Astrocyte of the spinal cord (primary cell): ENCODE measurements around the gene BNC2.

Experiments used
- DNase-seq: peaks from one replicate; pipeline ENCODE4 v3.0.0; 2011; ENCODE audit warnings: low read depth, low spot score
- H3K4me3 ChIP-seq: 2 replicates; pipeline ENCODE4 v1.5.1; 2011; ENCODE audit warnings: low read depth, mild to moderate bottlenecking, low read length, moderate library complexity
- in situ Hi-C: cut with HindIII; loops from 2 replicates; pipeline ENCODE4 v1.10.0; 2017; ENCODE audit warnings: low sequenced_read_pairs
- TF ChIP-seq, protein P1 (sequence below): IDR thresholded peaks from 2 replicates; pipeline ENCODE4 v1.5.1; 2012; ENCODE audit warnings: low read depth, mild to moderate bottlenecking, low read length, inconsistent platforms

The BNC2 gene

DNA sequence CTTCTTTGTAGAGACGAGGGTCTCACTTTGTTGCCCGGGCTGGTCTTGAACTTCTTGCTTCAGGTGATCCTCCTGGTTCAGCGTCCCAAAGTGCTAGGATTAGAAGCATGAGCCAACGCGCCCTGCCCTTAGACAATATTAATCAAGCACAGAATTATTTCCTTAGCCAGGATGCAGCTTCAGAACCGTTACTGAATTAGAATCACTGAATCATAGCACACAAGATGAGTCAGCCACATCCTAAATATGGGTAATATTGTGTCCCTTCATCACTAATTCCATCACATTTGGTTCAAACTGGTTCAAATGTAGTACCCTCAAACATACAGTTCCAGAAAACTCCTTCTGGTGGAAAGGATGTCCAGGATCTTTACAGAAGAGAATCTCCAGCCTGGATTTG is 82.7 kb downstream of the BNC2 start:
- TF ChIP-seq, protein P1, sequence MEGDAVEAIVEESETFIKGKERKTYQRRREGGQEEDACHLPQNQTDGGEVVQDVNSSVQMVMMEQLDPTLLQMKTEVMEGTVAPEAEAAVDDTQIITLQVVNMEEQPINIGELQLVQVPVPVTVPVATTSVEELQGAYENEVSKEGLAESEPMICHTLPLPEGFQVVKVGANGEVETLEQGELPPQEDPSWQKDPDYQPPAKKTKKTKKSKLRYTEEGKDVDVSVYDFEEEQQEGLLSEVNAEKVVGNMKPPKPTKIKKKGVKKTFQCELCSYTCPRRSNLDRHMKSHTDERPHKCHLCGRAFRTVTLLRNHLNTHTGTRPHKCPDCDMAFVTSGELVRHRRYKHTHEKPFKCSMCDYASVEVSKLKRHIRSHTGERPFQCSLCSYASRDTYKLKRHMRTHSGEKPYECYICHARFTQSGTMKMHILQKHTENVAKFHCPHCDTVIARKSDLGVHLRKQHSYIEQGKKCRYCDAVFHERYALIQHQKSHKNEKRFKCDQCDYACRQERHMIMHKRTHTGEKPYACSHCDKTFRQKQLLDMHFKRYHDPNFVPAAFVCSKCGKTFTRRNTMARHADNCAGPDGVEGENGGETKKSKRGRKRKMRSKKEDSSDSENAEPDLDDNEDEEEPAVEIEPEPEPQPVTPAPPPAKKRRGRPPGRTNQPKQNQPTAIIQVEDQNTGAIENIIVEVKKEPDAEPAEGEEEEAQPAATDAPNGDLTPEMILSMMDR: no peak
- peak; percentile 34 for DNase-seq
- H3K4me3 ChIP-seq: no peak overlapping the region
- in situ Hi-C loops: no loop called here

DNA sequence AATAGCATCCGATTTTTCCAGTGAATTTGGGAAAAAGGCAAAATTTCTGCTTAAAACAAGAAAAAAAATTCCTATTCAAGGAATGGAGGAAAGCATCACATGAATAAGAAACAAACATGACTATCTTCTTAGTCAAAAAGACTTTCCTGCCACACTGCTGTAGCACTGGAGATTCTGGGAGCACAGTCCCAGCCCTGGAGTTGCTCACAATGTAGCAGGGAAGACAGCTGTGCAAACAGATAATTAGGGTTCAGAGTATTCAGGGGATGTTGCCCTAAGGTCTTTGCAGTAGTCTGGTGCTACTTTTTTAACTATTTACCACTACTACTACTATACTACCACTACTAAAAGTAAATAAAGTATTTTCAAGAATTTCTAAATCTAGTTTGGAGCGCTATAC is 86.5 kb downstream of the BNC2 start:
- TF ChIP-seq, protein P1: no peak
- in situ Hi-C loops: no loop called here
- DNase-seq: no peak
- no peak overlapping the region for H3K4me3 ChIP-seq

DNA sequence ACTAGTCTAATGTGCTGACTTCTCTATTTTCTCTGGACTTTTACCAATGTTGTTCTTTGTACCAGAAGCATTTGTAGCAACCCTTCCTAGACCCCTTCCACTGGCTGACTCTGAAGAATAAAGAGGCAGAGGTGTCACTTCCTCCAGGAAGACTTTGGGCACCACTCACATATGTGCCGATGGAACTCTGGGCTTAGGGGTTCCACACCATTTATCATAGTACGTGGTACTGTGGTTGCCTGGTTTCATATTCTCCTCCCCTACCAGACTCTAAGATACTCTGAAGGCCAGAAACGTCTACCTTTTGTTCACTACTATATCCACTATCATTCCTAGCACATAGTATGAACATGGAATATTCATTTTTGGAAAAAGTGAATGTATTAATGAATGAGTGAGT is 88.0 kb downstream of the BNC2 start:
- in situ Hi-C loops: no loop called here
- no peak for DNase-seq
- no peak overlapping the region for H3K4me3 ChIP-seq
- TF ChIP-seq, protein P1: no peak

DNA sequence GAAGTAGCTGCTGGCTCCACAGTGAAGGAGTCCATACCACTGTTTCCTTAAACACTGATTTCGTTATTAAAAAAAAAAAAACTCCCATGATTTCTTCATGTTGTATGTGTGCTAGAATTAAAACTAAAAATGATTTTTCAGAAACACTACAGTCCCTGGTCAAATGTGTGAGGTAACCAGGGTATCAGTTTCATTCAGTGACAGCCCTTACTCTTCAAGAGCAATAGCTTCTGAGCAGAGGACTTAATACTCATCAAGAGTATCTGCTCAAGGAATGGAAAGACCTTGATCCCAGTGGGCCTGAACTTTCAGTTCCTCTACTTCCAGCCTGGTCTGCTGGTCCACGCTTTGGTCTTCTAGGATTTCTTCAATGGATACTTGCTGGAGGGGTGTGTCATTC is 95.1 kb downstream of the BNC2 start:
- H3K4me3 ChIP-seq: no peak overlapping the region
- TF ChIP-seq, protein P1: no peak
- in situ Hi-C loops: no loop called here
- no peak for DNase-seq

DNA sequence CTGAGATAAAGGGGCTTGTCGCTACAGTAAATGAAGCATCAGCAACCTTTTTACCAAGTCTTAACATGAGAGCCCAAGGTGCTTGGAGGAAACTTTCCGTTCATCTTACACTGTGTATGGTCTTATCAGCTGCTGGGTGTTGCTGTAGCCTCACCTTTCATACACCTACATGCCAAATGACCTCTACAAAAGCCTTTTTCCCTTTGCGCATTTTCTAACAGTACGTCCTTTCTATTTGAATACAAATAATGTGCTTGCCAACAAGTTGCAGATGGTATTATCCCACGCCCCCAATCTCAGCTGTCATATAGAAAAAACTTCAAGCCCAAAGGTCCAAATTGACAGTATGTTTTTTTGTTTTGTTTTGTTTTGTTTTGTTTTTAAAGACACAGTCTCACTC is 96.9 kb downstream of the BNC2 start:
- H3K4me3 ChIP-seq: no peak overlapping the region

DNA sequence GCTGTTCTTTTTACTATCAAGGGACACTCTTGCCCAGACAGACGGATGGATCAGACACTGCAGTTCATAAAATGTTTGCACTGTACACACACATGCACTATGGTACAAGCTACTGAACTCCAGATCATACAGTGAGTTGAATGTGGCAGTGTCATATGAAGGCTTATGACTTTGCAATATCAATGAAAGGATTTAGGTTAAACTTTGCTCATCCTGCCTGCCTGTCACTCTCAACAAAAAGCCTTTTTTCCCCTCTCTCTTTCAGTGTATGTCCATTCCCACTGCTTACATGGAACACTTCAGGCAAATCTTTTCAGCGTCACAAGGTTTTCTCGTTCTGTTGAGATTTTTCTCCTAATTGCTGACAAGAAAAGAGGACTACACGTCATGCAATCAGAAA is 97.4 kb downstream of the BNC2 start:
- no peak overlapping the region for H3K4me3 ChIP-seq
- TF ChIP-seq, protein P1: no peak
- no peak for DNase-seq
- in situ Hi-C loops: no loop called here

More for the DNA sequence above, 96.9 kb downstream of the BNC2 start:
- no peak for DNase-seq
- in situ Hi-C loops: no loop called here
- TF ChIP-seq, protein P1: no peak

DNA sequence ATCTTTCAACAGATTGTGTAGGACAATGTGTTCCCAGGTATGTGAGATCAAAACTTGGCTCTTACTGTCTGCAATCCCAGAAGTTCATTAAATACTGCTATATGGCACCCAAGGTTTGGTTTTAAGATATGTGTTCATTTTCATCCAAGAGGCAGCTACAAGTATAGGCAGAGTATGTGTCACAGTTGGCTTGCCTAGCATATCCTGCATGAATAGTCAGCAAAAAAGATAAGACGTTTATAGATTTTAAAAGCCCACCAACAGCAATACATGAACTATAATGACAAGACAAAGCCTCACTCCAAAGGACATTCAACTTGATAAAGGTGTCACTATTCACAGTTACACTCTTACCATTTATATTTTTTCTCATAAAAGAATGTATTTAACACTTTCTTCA is 99.1 kb downstream of the BNC2 start:
- DNase-seq: no peak
- in situ Hi-C loops: no loop called here

More for the DNA sequence above, 99.1 kb downstream of the BNC2 start:
- no peak overlapping the region for H3K4me3 ChIP-seq
- TF ChIP-seq, protein P1: no peak
